ENCODE results near the gene SET.
A peak's percentile ranks its signal among the peaks of the same experiment; 100 is the strongest.
"Not testable (repeated sequence)": the region's sequence is repeated elsewhere in the genome, so short reads cannot be mapped to it uniquely, and the experiment has no call there.

The SET gene, protein sequence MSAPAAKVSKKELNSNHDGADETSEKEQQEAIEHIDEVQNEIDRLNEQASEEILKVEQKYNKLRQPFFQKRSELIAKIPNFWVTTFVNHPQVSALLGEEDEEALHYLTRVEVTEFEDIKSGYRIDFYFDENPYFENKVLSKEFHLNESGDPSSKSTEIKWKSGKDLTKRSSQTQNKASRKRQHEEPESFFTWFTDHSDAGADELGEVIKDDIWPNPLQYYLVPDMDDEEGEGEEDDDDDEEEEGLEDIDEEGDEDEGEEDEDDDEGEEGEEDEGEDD

DNA sequence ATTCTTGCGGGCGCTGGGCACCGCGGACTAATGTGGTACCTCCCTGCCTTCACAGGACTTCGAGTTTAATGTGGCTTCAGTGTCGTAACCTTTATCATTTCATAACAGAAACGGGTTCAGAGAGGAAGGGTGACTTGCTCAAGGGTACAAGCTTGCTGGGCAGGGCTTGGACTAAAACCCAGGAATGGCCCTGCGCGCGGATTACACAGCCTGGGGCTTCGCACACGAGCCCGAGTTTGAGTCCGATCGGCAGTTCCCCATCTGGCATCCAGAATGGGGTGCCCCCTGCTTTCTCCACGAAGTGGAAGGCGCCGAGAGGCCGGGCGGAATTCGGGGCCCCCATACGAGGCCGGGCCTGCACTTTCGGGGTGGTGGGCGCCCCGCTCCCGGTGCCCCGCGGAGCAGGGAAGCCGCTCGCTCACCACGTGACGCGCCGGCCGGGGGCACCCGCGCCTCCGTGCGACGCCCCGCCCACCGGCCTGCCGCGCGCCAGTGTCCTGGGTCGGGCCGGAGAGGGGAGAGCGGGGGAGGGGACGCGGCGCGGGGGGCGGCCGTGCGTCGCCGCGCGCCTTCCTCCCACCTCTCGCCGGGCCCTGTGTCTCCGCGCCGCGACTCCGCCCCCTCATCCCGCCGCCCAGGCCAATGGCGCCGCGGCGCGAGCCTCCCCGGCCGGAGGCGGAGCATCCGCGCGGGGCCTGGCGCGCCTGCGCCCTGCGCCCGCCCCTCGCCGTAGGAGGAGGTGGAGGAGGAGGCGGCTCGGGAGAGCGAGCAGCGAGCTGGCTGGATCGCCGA lies at the start of gene SET:
TSS of gene SET (plus strand) at position 722 of the 792 bp plus-strand sequence. CDS start 361 bp downstream, outside the sequence.
- DNase-seq = peak; percentile 96

- no peak for DNase-seq
Observed at GRCh38 chr9:128640603-128641002, 48.4 kb upstream of the SET start.

DNA sequence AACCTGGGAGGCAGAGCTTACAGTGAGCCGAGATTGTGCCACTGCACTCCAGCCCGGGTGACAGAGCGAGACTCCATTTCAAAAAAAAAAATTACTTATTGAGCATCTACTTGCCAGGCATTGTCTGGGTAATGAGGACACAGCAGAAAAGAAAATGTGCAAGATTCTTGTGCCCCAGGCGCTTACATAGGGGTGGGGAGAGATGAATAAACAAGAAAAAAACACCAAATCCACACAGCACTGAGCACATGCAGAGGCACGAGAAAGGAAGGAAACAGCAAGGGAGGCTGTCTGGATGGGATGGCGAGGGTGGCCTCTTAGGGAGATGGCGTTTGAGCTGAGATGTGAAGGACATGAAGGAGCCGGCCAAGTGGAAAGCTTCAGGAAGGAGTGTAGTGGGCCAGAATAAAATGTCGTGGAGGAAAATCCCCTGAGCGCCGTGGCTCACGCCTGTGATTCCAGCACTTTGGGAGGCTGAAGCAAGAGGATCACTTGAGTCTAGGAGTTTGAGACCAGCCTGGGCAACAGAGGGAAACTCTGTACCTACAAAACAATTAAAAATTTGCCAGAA lies 46.3 kb upstream of the SET start:
- no peak for DNase-seq

- no peak for DNase-seq
Observed at GRCh38 chr9:128643519-128644300, 45.3 kb upstream of the SET start.

GRCh38 chr9:128648206-128648605 lies 40.8 kb upstream of the SET start:
- peak; percentile 77 for DNase-seq

DNA sequence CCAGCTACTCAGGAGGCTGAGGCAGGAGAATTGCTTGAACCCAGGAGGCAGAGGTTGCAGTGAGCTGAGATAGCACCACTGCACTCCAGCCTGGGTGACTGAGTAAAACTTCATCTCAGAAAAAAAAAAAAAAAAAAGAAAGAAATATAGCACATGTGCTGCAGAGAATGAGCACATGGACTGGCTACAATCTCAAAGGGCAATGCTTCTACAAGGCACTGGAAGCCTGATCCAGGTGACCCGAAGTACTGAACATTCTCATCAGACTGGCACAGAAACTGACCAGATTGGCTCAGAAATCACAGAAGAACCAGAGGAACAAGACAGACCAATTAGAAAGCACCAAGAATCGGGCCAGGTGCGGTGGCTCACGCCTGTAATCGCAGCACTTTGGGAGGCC lies 37.2 kb upstream of the SET start:
- DNase-seq = no peak

DNA sequence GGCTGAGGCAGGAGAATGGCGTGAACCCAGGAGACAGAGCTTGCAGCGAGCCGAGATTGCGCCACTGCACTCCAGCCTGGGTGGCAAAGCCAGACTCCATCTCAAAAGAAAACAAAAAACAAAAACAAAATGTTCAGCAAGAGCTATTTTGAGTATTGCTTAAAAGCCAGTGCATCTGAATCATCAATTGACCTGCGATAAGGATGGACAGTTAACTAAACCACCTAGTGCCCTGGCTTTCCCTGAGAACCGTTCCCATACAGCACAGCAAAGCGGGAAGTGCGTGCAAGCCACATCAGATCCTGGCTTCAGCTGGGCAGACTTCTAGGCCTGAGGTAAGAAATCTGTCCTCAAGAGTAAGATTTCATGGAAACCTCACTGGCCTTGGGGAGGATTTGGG lies 35.1 kb upstream of the SET start:
- no peak for DNase-seq

- DNase-seq = no peak
Observed at GRCh38 chr9:128654481-128654880, 34.5 kb upstream of the SET start.

DNA sequence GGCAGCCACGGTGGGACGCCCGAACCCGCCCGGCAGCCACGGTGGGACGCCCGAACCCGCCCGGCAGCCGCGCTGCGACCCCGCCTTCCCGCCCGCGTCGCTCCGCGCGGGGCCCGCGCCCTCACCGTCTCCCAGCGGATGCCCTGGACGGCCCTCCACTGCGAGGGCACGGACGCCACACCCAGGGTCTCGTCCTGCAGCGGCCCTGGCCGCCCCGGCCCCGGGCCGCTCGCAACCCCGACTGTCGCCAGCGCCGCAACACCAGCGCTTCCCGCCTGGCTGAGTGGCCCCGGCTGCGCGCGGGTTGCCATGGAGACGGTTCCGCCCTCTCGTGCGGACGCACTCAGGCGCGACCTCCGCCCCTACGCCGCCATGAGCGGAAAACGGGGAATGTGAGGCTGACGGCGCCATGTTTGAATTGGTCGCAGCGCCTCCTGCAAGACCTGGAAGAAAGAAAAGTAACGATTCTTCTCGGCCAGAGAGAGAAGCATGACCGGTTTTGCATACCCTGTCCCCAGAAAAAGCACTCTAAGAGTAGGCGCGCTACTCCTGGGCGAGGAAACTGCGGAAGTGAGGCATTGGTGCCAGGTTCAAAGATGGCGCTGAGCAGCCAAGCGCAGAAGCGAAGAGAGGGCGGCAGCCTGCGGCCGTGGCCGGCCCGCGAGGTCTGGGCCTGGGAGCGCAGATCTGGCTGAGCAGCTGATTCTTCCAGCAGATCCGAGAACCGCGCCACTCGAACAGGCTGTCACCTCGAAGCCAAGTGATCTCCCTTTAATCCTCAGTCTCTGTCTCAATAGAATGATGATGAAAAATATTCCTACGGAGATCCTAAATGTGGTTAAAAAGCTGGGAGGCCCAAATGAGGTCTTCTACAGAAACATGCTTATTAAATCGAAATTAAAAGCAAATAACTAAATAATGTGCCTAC lies 32.3 kb upstream of the SET start, which contains the start of gene DYNC2I2:
TSS of gene DYNC2I2 (minus strand) at position 432 of the 928 bp plus-strand sequence. CDS start at position 311, 121 bp downstream.
- peak; percentile 96 for DNase-seq

GRCh38 chr9:128657344-128657704 lies 31.7 kb upstream of the SET start:
- DNase-seq = no peak

DNA sequence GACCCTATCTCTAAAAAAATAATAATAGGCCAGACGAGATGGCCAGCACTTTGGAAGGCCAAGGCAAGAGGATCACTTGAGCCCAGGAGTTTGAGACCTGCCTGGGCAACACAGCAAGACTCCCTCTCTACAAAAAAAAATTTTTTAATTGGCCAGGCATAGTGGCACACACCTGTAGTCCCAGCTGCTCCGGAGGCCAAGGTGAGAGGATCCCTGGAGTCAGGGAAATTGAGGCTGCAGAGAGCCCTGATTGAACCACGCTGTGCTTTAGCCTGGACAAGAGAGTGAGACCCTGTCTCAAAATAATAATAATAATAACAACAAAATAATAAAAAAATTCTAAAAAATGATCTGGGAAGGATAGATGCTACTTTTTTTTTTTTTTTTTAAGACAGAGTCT lies 31.2 kb upstream of the SET start:
- DNase-seq = no peak

DNA sequence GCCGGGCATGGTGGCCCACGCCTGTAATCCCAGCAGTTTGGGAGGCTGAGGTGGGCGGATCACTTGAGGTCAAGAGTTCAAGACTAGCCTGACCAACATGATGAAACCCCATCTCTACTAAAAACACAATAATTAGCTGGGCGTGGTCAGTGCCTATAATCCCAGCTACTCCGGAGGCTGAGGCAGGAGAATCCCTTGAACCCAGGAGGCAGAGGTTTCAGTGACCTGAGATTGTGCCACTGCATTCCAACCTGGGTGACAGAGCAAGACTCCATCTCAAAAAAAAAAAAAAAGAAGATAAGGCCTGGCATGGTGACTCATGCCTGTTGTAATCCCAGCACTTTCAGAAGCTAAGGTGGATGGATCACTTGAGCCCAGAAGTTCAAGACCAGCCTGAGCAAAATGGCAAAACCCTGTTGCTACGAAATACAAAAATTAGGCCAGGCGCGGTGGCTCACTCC lies 22.5 kb upstream of the SET start:
- not testable (repeated sequence) for DNase-seq

GRCh38 chr9:128669786-128670185 lies 19.2 kb upstream of the SET start:
- DNase-seq = no peak

DNA sequence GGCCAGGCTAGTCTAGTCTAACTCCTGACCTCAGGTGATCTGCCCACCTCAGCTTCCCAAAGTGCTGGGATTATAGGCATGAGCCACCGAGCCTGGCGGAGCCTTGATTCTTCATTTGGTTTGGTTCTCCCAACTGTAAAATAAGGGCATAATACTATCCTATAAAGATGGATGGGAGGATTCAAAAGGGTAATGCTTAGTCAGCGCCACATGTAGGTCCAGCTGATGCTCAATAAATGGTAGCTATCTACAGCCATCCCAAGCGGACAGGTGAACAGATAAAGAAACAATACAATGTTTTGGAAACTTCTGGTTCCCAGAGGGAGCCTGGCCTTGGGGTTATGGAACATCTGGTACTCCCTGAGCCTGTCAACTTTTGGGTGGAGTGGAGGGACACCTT lies 13.6 kb upstream of the SET start:
- no peak for DNase-seq

DNA sequence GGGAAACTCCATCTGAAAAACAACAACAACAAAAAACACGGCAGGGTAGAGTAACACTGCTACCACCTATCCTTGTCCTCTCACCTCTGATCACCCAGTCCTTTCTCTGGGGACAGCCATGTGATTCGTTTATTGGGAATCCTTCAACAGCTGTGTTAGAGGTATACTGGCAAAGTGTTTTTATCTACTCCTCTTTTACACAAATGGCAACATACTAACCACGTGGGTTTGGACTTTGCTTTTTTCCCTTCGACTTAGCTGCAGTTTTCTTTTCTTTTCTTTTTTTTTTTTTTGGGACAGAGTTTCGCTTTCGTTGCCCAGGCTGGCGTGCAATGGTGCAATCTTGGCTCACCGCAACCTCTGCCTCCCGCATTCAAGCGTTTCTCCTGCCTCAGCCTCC lies 11.2 kb upstream of the SET start:
- DNase-seq = no peak

GRCh38 chr9:128683340-128684064 lies 5.5 kb upstream of the SET start:
- peak; percentile 91 for DNase-seq

- DNase-seq = no peak
Observed at GRCh38 chr9:128684065-128684324, 5.0 kb upstream of the SET start.

- peak; percentile 95 for DNase-seq
Observed at GRCh38 chr9:128684325-128685199, 4.5 kb upstream of the SET start.

- DNase-seq = no peak
Observed at GRCh38 chr9:128685636-128686489, 3.2 kb upstream of the SET start.
